C4-2B (cell line): ENCODE measurements around the gene CUL7.

Experiments used
- CTCF ChIP-seq: fragments of 450-650 bp; conservative IDR thresholded peaks from 2 replicates; pipeline ENCODE4 v1.5.1; 2017; ENCODE audit warnings: mild to moderate bottlenecking
- ZFX ChIP-seq: fragments of 450-650 bp; IDR thresholded peaks from 2 replicates; pipeline ENCODE4 v1.6.1; 2017

GRCh38 chr6:43020847-43021246, 32.8 kb downstream of the CUL7 start:
- TF ChIP-seq ZFX: no peak
- TF ChIP-seq CTCF: no peak
